ENCODE data around the gene ECI2.
A peak's percentile ranks its signal among the peaks of the same experiment; 100 is the strongest.

DNA sequence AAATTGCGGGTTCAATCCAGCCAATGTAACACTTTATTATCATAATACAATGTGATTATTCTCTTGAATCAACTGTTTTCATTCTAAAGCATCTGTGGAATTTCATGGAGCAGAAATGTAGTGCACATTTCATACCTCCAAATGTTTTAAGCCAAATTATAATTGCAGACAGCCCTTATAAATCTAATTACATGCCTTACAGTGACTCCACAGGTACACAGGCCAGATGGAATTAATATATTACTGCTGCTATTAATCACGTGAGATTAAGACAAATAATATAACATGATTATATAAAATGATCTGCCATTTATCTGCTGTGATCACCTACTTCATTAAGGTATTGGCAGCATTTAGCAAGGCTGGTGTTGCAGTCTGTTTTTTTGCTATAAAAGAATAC is 9.7 kb upstream of the ECI2 start:
- TF ChIP-seq, protein P1, sequence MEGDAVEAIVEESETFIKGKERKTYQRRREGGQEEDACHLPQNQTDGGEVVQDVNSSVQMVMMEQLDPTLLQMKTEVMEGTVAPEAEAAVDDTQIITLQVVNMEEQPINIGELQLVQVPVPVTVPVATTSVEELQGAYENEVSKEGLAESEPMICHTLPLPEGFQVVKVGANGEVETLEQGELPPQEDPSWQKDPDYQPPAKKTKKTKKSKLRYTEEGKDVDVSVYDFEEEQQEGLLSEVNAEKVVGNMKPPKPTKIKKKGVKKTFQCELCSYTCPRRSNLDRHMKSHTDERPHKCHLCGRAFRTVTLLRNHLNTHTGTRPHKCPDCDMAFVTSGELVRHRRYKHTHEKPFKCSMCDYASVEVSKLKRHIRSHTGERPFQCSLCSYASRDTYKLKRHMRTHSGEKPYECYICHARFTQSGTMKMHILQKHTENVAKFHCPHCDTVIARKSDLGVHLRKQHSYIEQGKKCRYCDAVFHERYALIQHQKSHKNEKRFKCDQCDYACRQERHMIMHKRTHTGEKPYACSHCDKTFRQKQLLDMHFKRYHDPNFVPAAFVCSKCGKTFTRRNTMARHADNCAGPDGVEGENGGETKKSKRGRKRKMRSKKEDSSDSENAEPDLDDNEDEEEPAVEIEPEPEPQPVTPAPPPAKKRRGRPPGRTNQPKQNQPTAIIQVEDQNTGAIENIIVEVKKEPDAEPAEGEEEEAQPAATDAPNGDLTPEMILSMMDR (IDR thresholded peaks at IDR 0.05): no peak
- TF ChIP-seq TAF1 (IDR thresholded peaks at IDR 0.05; ENCODE audit: borderline replicate concordance, low read depth, low read length) (no peak), POLR2AphosphoS5 (IDR thresholded peaks at IDR 0.05; ENCODE audit: low read depth, low read length) (no peak), EP300 (IDR thresholded peaks at IDR 0.05; ENCODE audit: borderline replicate concordance in 1 of 2, low read depth in 1 of 2, low read length in 1 of 2) (no peak), YY1 (IDR thresholded peaks at IDR 0.05; ENCODE audit: low read depth) (no peak), RCOR1 (IDR thresholded peaks at IDR 0.05; ENCODE audit: low read length) (peak; percentile 34; the same call in 1 of the 2 replicates), RAD21 (IDR thresholded peaks at IDR 0.05; ENCODE audit: low read length) (no peak), MAX (IDR thresholded peaks at IDR 0.05; ENCODE audit: low read depth) (no peak), GABPA (IDR thresholded peaks at IDR 0.05; ENCODE audit: low read depth) (no peak)
- TF ChIP-seq, protein P2, sequence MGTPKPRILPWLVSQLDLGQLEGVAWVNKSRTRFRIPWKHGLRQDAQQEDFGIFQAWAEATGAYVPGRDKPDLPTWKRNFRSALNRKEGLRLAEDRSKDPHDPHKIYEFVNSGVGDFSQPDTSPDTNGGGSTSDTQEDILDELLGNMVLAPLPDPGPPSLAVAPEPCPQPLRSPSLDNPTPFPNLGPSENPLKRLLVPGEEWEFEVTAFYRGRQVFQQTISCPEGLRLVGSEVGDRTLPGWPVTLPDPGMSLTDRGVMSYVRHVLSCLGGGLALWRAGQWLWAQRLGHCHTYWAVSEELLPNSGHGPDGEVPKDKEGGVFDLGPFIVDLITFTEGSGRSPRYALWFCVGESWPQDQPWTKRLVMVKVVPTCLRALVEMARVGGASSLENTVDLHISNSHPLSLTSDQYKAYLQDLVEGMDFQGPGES (IDR thresholded peaks at IDR 0.05; ENCODE audit: low read depth, low read length): no peak
- TF ChIP-seq, protein P3, sequence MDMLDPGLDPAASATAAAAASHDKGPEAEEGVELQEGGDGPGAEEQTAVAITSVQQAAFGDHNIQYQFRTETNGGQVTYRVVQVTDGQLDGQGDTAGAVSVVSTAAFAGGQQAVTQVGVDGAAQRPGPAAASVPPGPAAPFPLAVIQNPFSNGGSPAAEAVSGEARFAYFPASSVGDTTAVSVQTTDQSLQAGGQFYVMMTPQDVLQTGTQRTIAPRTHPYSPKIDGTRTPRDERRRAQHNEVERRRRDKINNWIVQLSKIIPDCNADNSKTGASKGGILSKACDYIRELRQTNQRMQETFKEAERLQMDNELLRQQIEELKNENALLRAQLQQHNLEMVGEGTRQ (IDR thresholded peaks at IDR 0.05; ENCODE audit: borderline replicate concordance, low read depth, low read length): no peak
- TF ChIP-seq, protein P4, sequence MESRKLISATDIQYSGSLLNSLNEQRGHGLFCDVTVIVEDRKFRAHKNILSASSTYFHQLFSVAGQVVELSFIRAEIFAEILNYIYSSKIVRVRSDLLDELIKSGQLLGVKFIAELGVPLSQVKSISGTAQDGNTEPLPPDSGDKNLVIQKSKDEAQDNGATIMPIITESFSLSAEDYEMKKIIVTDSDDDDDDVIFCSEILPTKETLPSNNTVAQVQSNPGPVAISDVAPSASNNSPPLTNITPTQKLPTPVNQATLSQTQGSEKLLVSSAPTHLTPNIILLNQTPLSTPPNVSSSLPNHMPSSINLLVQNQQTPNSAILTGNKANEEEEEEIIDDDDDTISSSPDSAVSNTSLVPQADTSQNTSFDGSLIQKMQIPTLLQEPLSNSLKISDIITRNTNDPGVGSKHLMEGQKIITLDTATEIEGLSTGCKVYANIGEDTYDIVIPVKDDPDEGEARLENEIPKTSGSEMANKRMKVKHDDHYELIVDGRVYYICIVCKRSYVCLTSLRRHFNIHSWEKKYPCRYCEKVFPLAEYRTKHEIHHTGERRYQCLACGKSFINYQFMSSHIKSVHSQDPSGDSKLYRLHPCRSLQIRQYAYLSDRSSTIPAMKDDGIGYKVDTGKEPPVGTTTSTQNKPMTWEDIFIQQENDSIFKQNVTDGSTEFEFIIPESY (IDR thresholded peaks at IDR 0.05; ENCODE audit: borderline replicate concordance, low read depth): no peak
